Nephron (organoid): Measurements from ENCODE around the gene CALN1.
"Not testable (repeated sequence)": the region's sequence is repeated elsewhere in the genome, so short reads cannot be mapped to it uniquely, and the experiment has no call there.

Experiments used
- H3K27ac Mint-ChIP-seq, 3 experiments: 2 replicates each; pipeline ENCODE4 v1.8.0; 2020; ENCODE audit warnings: mixed read lengths in 3 of 3, mild to moderate bottlenecking in 2 of 3, moderate library complexity in 1 of 3
- H3K27me3 Mint-ChIP-seq: 2 replicates; pipeline ENCODE4 v1.8.0; 2021; ENCODE audit warnings: low read depth, mild to moderate bottlenecking, moderate library complexity, mixed read lengths
- H3K36me3 Mint-ChIP-seq: 2 replicates; pipeline ENCODE4 v1.8.0; 2020; ENCODE audit warnings: low read depth, mixed read lengths
- H3K4me1 Mint-ChIP-seq: 2 replicates; pipeline ENCODE4 v1.8.0; 2020; ENCODE audit warnings: mixed read lengths
- H3K4me3 Mint-ChIP-seq, 3 experiments: 2 replicates each; pipeline ENCODE4 v1.8.0; 2020; ENCODE audit warnings: mild to moderate bottlenecking in 3 of 3, mixed read lengths in 3 of 3, moderate library complexity in 2 of 3
- H3K9me3 Mint-ChIP-seq: 2 replicates; pipeline ENCODE4 v1.8.0; 2020; ENCODE audit warnings: mixed read lengths
- TF ChIP-seq, protein P1 (sequence below), 3 experiments: fragments of 200-600 bp; sonication (generic); IDR thresholded peaks; one replicate each; pipeline ENCODE4 v1.5.0; 2021; ENCODE audit warnings: antibody characterized with exemption in 3 of 3; ENCODE audit not compliant: unreplicated experiment in 3 of 3

Gene CALN1

DNA sequence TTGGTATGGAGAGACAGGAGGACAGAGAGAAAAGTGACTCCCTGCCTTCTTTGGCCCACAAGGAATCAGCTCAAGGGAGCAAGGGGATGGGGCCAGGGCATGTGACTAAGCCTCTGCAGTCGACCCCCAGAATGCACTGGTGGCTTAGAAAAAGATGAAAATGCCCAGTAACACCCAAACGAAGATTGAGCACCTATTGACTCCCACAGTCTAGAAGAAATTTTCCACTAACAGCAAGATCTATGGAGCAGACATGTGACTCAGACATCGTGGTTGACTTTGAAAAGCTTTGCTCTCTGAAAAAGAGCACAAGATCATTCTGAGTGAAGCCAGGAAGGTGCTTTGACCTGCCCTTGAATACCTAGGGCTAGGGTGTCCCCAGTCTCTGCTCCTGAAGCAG is 586.0 kb downstream of the CALN1 start:
- Mint-ChIP-seq H3K27ac (no peak overlapping the region), H3K4me1 (no peaks in the 10 kb centered on the region), H3K9me3 (no peaks in the 10 kb centered on the region), H3K27me3 (peaks cover 6% of the 10 kb centered on the region), H3K4me3 (no peak overlapping the region), H3K36me3 (no peaks in the 10 kb centered on the region)
- TF ChIP-seq, protein P1, sequence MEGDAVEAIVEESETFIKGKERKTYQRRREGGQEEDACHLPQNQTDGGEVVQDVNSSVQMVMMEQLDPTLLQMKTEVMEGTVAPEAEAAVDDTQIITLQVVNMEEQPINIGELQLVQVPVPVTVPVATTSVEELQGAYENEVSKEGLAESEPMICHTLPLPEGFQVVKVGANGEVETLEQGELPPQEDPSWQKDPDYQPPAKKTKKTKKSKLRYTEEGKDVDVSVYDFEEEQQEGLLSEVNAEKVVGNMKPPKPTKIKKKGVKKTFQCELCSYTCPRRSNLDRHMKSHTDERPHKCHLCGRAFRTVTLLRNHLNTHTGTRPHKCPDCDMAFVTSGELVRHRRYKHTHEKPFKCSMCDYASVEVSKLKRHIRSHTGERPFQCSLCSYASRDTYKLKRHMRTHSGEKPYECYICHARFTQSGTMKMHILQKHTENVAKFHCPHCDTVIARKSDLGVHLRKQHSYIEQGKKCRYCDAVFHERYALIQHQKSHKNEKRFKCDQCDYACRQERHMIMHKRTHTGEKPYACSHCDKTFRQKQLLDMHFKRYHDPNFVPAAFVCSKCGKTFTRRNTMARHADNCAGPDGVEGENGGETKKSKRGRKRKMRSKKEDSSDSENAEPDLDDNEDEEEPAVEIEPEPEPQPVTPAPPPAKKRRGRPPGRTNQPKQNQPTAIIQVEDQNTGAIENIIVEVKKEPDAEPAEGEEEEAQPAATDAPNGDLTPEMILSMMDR (IDR thresholded peaks at IDR 0.05; ENCODE audit: unreplicated experiment in 3 of 3): no peak

DNA sequence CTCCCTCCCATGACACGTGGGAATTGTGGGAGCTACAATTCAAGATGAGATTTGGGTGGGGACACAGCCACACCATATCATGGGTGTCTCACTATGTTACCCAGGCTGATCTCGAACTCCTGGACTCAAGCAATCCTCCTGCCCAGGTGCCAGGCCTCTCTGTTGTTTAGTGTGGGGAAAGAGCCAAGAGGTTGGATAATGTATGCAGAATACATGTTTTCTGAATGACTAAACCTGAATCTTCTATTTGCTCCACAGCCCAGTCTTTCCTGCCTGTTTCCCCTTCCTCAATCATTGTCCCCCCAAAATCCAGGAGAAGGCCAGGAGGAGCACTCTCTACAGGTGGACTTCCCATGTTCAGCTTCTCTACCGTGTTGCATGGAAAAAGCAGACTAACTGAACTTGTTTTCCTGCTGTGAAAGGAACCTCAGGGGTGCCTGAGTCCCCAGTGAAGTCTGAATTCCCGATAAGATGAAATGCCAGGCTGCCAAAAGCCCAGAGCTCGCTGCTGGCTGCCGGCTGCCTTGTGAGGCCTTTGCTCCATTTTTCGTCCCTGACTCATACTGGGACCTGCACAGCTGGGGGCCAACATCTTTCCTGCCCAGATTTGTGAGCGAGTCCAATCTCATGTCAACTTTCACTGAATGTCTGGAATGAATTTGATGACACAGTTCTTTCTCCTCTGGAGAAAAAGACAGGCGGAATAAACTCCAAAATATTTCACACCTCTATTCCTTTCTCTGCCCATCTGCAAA is 588.0 kb downstream of the CALN1 start:
- H3K9me3 Mint-ChIP-seq: peaks cover 6% of the 10 kb centered on the region
- no peak overlapping the region for H3K27ac Mint-ChIP-seq
- H3K36me3 Mint-ChIP-seq: no peaks in the 10 kb centered on the region
- no peak overlapping the region for H3K4me3 Mint-ChIP-seq
- TF ChIP-seq, protein P1 (IDR thresholded peaks at IDR 0.05; ENCODE audit: unreplicated experiment in 3 of 3): no peak
- H3K27me3 Mint-ChIP-seq: peaks cover 6% of the 10 kb centered on the region
- H3K4me1 Mint-ChIP-seq: no peaks in the 10 kb centered on the region

DNA sequence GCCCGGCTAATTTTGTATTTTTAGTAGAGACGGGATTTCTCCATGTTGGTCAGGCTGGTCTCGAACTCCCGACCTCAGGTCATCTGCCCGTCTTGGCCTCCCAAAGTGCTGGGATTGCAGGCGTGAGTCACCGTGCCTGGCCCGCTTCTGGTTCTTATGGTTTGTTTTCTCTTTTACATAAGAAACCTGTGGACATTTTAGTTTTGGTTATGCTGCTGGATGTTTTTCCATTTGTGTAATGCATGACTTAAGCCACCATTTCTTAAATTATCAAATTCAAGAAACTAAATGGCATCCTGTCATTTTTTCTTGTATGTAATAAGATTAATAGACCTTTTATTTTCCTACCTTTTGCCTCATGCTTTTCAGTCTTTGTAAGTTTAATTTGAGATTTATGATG is 589.7 kb downstream of the CALN1 start:
- H3K27ac Mint-ChIP-seq, H3K4me1 Mint-ChIP-seq, H3K9me3 Mint-ChIP-seq, H3K36me3 Mint-ChIP-seq, H3K4me3 Mint-ChIP-seq, H3K27me3 Mint-ChIP-seq: not testable (repeated sequence)

- Mint-ChIP-seq H3K27ac (no peak overlapping the region), H3K4me3 (no peak overlapping the region), H3K36me3 (no peaks in the 10 kb centered on the region), H3K4me1 (no peaks in the 10 kb centered on the region), H3K9me3 (peaks cover 6% of the 10 kb centered on the region), H3K27me3 (peaks cover 9% of the 10 kb centered on the region)
- TF ChIP-seq, protein P1 (IDR thresholded peaks at IDR 0.05; ENCODE audit: unreplicated experiment in 3 of 3): no peak
These were observed 594.2 kb downstream of the CALN1 start for GRCh38 chr7:71817916-71818315.

- TF ChIP-seq, protein P1 (IDR thresholded peaks at IDR 0.05; ENCODE audit: unreplicated experiment in 3 of 3): no peak
- Mint-ChIP-seq H3K27me3 (no peaks in the 10 kb centered on the region), H3K36me3 (no peaks in the 10 kb centered on the region), H3K9me3 (peaks cover 12% of the 10 kb centered on the region), H3K4me3 (no peak overlapping the region), H3K4me1 (no peaks in the 10 kb centered on the region), H3K27ac (no peak overlapping the region)
These were observed 604.0 kb downstream of the CALN1 start for GRCh38 chr7:71808115-71808514.

- H3K4me1 Mint-ChIP-seq: no peaks in the 10 kb centered on the region
- no peaks in the 10 kb centered on the region for H3K36me3 Mint-ChIP-seq
- TF ChIP-seq, protein P1 (IDR thresholded peaks at IDR 0.05; ENCODE audit: unreplicated experiment in 3 of 3): no peak
- no peak overlapping the region for H3K4me3 Mint-ChIP-seq
- peaks cover 14% of the 10 kb centered on the region for H3K9me3 Mint-ChIP-seq
- H3K27ac Mint-ChIP-seq: no peak overlapping the region
- H3K27me3 Mint-ChIP-seq: peaks cover 3% of the 10 kb centered on the region
These were observed 607.9 kb downstream of the CALN1 start for GRCh38 chr7:71804256-71804655.
